HG03439 (cell line): ENCODE measurements around the gene FPR3.
"Not testable (repeated sequence)": the region's sequence is repeated elsewhere in the genome, so short reads cannot be mapped to it uniquely, and the experiment has no call there.

Experiments
- ATAC-seq: cut with Tn5 transposase; IDR thresholded peaks from one replicate; pipeline ENCODE4 v1.9.1; 2021; ENCODE audit warnings: mild to moderate bottlenecking, moderate library complexity; ENCODE audit not compliant: unreplicated experiment

FPR3 gene

GRCh38 chr19:51783372-51783771, 11.6 kb upstream of the FPR3 start:
- no peak for ATAC-seq

GRCh38 chr19:51784109-51784785, 10.7 kb upstream of the FPR3 start:
- ATAC-seq, result no peak

GRCh38 chr19:51784922-51785690, 9.9 kb upstream of the FPR3 start:
- no peak for ATAC-seq

GRCh38 chr19:51786646-51787494, 8.1 kb upstream of the FPR3 start:
- no peak for ATAC-seq

- ATAC-seq, result no peak
These were observed 6.9 kb upstream of the FPR3 start for GRCh38 chr19:51788029-51788428.

- no peak for ATAC-seq
These were observed 5.7 kb upstream of the FPR3 start for GRCh38 chr19:51789061-51789795.

- ATAC-seq, result no peak
These were observed 2.0 kb upstream of the FPR3 start for GRCh38 chr19:51792932-51793331.

- ATAC-seq, result no peak
These were observed 963 bp upstream of the FPR3 start for GRCh38 chr19:51793994-51794393.

- ATAC-seq, result no peak
These were observed 1.3 kb downstream of the FPR3 start for GRCh38 chr19:51796195-51796679.

GRCh38 chr19:51797480-51797879, 2.5 kb downstream of the FPR3 start:
- no peak for ATAC-seq

GRCh38 chr19:51798062-51798461, 3.1 kb downstream of the FPR3 start:
- ATAC-seq, result no peak

- ATAC-seq, result no peak
These were observed 4.2 kb downstream of the FPR3 start for GRCh38 chr19:51799034-51799773.

GRCh38 chr19:51799774-51800472, 5.0 kb downstream of the FPR3 start:
- no peak for ATAC-seq

GRCh38 chr19:51800473-51801244, 5.7 kb downstream of the FPR3 start:
- no peak for ATAC-seq

GRCh38 chr19:51802775-51803174, 7.8 kb downstream of the FPR3 start:
- no peak for ATAC-seq

- no peak for ATAC-seq
These were observed 8.6 kb downstream of the FPR3 start for GRCh38 chr19:51803519-51803918.

- ATAC-seq, result no peak
These were observed 9.0 kb downstream of the FPR3 start for GRCh38 chr19:51803967-51804366.

GRCh38 chr19:51804789-51805188, 9.8 kb downstream of the FPR3 start:
- not testable (repeated sequence) for ATAC-seq

GRCh38 chr19:51805396-51805795, 10.4 kb downstream of the FPR3 start:
- not testable (repeated sequence) for ATAC-seq
